Liver (tissue), 9 donors: ENCODE data around the gene PRPH2. TPM values are rescaled to one million over a fixed set of nuclear protein-coding genes. Genes with fewer than 3 reads are reported as not detected.

ENCODE experiments used
- DNase-seq: peaks from one replicate; pipeline ENCODE4 v3.0.0-alpha.2; 2017; ENCODE audit warnings: low spot score
- H3K27ac ChIP-seq, 2 donors: one replicate each; pipeline ENCODE4 v1.7.0; 2013; ENCODE audit warnings: inconsistent platforms in 2 of 2, low read length in 2 of 2, control low read depth in 1 of 2, low read depth in 1 of 2, mild to moderate bottlenecking in 1 of 2
- H3K27me3 ChIP-seq, 4 donors: one replicate each; pipeline versions ENCODE4 v1.6.1 to v1.7.0; 2013; ENCODE audit warnings: low read length in 3 of 4, inconsistent platforms in 1 of 4, mild to moderate bottlenecking in 1 of 4, moderate library complexity in 1 of 4; ENCODE audit not compliant: control insufficient read depth in 4 of 4, insufficient read depth in 4 of 4
- H3K36me3 ChIP-seq, 4 donors: one replicate each; pipeline versions ENCODE4 v1.6.1 to v1.7.0; 2013; ENCODE audit warnings: low read length in 3 of 4, mild to moderate bottlenecking in 3 of 4, low read depth in 1 of 4, moderate library complexity in 1 of 4; ENCODE audit not compliant: control insufficient read depth in 4 of 4, insufficient read depth in 3 of 4
- H3K4me1 ChIP-seq, 4 donors: one replicate each; pipeline versions ENCODE4 v1.6.1 to v1.7.0; 2013; ENCODE audit warnings: low read length in 3 of 4, mild to moderate bottlenecking in 3 of 4, moderate library complexity in 1 of 4; ENCODE audit not compliant: control insufficient read depth in 4 of 4, insufficient read depth in 4 of 4
- H3K4me3 ChIP-seq, 3 donors: one replicate each; pipeline versions ENCODE4 v1.6.1 to v1.7.0; 2013; ENCODE audit warnings: low read length in 3 of 3, control low read depth in 1 of 3, low read depth in 1 of 3, mild to moderate bottlenecking in 1 of 3
- H3K9ac ChIP-seq, 2 donors: one replicate each; pipeline ENCODE4 v1.7.0; 2013; ENCODE audit warnings: low read length in 2 of 2, mild to moderate bottlenecking in 2 of 2, moderate library complexity in 2 of 2, control low read depth in 1 of 2, low read depth in 1 of 2
- H3K9me3 ChIP-seq, 4 donors: one replicate each; pipeline versions ENCODE4 v1.6.1 to v1.7.0; 2013; ENCODE audit warnings: low read length in 3 of 4; ENCODE audit not compliant: control insufficient read depth in 4 of 4
- EGR1 ChIP-seq, 2 donors: IDR thresholded peaks; 2 replicates each; pipeline ENCODE4 v1.6.1; 2016 to 2018; ENCODE audit warnings: antibody characterized with exemption in 2 of 2, low read depth in 2 of 2
- FOXA1 ChIP-seq: IDR thresholded peaks from 2 replicates; pipeline ENCODE4 v1.6.1; 2016; ENCODE audit warnings: antibody characterized with exemption
- FOXA2 ChIP-seq: IDR thresholded peaks from 2 replicates; pipeline ENCODE4 v1.6.1; 2016; ENCODE audit warnings: antibody characterized with exemption
- GABPA ChIP-seq, 2 donors: IDR thresholded peaks in 1 of 2; conservative IDR thresholded peaks in 1 of 2; 2 replicates each; pipeline ENCODE4 v1.6.1; 2016; ENCODE audit warnings: antibody characterized with exemption in 2 of 2, mild to moderate bottlenecking in 1 of 2, moderate library complexity in 1 of 2
- HNF4A ChIP-seq, 2 donors: conservative IDR thresholded peaks; 2 replicates each; pipeline ENCODE4 v1.6.1; 2016; ENCODE audit warnings: antibody characterized with exemption in 2 of 2, mild to moderate bottlenecking in 2 of 2
- JUND ChIP-seq, 2 donors: IDR thresholded peaks; 2 replicates each; pipeline ENCODE4 v1.6.1; 2016; ENCODE audit warnings: antibody characterized with exemption in 2 of 2
- NR2F2 ChIP-seq: IDR thresholded peaks from 2 replicates; pipeline ENCODE4 v1.6.1; 2016; ENCODE audit warnings: antibody characterized with exemption
- RAD21 ChIP-seq, 2 donors: IDR thresholded peaks; 2 replicates each; pipeline ENCODE4 v1.6.1; 2016; ENCODE audit warnings: antibody characterized with exemption in 2 of 2, mild to moderate bottlenecking in 2 of 2
- RXRA ChIP-seq, 2 donors: IDR thresholded peaks; 2 replicates each; pipeline ENCODE4 v1.6.1; 2017 to 2018; ENCODE audit warnings: antibody characterized with exemption in 2 of 2, mild to moderate bottlenecking in 1 of 2
- SP1 ChIP-seq: IDR thresholded peaks from 2 replicates; pipeline ENCODE4 v1.6.1; 2018; ENCODE audit warnings: antibody characterized with exemption, mild to moderate bottlenecking
- TAF1 ChIP-seq: conservative IDR thresholded peaks from 2 replicates; pipeline ENCODE4 v1.6.1; 2016; ENCODE audit warnings: antibody characterized with exemption, mild to moderate bottlenecking
- WGBS: extraction: QIAGEN DNeasy Blood & Tissue Kit; methylation state at CpG from one replicate; pipeline ENCODE4 v1.1.7; 2013; 5-methylcytosine and 5-hydroxymethylcytosine counted together
- polyA plus RNA-seq, 2 donors: library from polyadenylated mRNA; stranded (reverse) in 1 of 2; unstranded in 1 of 2; fragments of 200-250 nt in 1 of 2; fragments of >200 nt in 1 of 2; fragmentation: Nextera tagmentation in 1 of 2; extraction: Ambion mirVana in 1 of 2; gene quantifications; one replicate each; pipeline versions ENCODE4 v1.2.1 to v1.2.3, GENCODE V29; 2013 to 2015
- total RNA-seq, 2 donors: library from RNA; depleted of rRNA; stranded (reverse); fragments of >200 nt; gene quantifications; one replicate each; pipeline ENCODE4 v1.2.3, GENCODE V29; 2014
- TF ChIP-seq, protein P1 (sequence below): IDR thresholded peaks from 2 replicates; pipeline ENCODE4 v1.6.1; 2016; ENCODE audit warnings: antibody characterized with exemption, mild to moderate bottlenecking
- TF ChIP-seq, protein P2 (sequence below): IDR thresholded peaks from 2 replicates; pipeline ENCODE4 v1.6.1; 2016; ENCODE audit warnings: antibody characterized with exemption
- TF ChIP-seq, protein P3 (sequence below): fragments of 150-350 bp; IDR thresholded peaks from 2 replicates; pipeline ENCODE4 v1.5.1; 2017; ENCODE audit warnings: improper control_type of control experiment, low read depth, low read length; ENCODE audit not compliant: missing input control
- TF ChIP-seq, protein P4 (sequence below): IDR thresholded peaks from 2 replicates; pipeline ENCODE4 v1.6.1; 2016; ENCODE audit warnings: antibody characterized with exemption
- TF ChIP-seq, protein P5 (sequence below): IDR thresholded peaks from 2 replicates; pipeline ENCODE4 v1.6.1; 2016; ENCODE audit warnings: antibody characterized with exemption
- donor health status: healthy.
- donor health status: healthy.
- donor health status: healthy.
- donor health status: healthy.
- donor health status: healthy.

Gene PRPH2
- total and polyA plus RNA-seq, 4 donors, result 0.06 to 0.33 (median 0.13) TPM

DNA sequence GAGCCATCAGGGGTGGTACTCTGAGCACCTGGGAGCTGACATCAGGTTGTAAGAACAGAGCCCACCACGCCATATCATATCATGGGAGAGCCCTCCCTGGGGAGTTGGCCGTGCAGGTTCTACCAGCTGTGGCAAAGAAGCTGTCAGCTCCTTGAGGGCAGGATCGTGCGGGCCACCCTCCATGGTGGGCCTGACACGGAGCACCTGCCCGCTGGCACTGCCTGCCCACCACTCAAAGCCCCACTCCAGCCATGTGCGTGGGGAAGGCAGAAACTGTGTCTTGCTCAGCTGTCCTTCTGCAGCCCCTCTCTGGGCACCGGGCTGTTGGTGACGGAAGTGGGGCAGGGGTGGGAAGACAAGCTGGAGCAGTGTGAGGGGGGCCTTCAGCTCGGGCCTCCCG lies 14.3 kb downstream of the PRPH2 start:
- no peaks in the 10 kb centered on the region for H3K4me1 ChIP-seq
- H3K9ac ChIP-seq, result no peak overlapping the region
- TF ChIP-seq, protein P1, sequence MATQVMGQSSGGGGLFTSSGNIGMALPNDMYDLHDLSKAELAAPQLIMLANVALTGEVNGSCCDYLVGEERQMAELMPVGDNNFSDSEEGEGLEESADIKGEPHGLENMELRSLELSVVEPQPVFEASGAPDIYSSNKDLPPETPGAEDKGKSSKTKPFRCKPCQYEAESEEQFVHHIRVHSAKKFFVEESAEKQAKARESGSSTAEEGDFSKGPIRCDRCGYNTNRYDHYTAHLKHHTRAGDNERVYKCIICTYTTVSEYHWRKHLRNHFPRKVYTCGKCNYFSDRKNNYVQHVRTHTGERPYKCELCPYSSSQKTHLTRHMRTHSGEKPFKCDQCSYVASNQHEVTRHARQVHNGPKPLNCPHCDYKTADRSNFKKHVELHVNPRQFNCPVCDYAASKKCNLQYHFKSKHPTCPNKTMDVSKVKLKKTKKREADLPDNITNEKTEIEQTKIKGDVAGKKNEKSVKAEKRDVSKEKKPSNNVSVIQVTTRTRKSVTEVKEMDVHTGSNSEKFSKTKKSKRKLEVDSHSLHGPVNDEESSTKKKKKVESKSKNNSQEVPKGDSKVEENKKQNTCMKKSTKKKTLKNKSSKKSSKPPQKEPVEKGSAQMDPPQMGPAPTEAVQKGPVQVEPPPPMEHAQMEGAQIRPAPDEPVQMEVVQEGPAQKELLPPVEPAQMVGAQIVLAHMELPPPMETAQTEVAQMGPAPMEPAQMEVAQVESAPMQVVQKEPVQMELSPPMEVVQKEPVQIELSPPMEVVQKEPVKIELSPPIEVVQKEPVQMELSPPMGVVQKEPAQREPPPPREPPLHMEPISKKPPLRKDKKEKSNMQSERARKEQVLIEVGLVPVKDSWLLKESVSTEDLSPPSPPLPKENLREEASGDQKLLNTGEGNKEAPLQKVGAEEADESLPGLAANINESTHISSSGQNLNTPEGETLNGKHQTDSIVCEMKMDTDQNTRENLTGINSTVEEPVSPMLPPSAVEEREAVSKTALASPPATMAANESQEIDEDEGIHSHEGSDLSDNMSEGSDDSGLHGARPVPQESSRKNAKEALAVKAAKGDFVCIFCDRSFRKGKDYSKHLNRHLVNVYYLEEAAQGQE, result no peak
- TF ChIP-seq, protein P2, sequence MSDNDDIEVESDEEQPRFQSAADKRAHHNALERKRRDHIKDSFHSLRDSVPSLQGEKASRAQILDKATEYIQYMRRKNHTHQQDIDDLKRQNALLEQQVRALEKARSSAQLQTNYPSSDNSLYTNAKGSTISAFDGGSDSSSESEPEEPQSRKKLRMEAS, result no peak
- no peak for TF ChIP-seq NR2F2
- no peak for TF ChIP-seq RXRA (IDR thresholded peaks at IDR 0.05)
- no peak for TF ChIP-seq EGR1 (IDR thresholded peaks at IDR 0.05; ENCODE audit: low read depth in 2 of 2)
- H3K4me3 ChIP-seq, result no peak overlapping the region
- DNase-seq, result no peak
- no peak overlapping the region for H3K27ac ChIP-seq
- WGBS, result 94% methylated on average over 11 of the region's 11 CpGs
- H3K36me3 ChIP-seq, result no peaks in the 10 kb centered on the region
- H3K9me3 ChIP-seq, result peaks cover 0 to 8% (median 2%) of the 10 kb centered on the region in 4 donors
- H3K27me3 ChIP-seq, result no peaks in the 10 kb centered on the region

DNA sequence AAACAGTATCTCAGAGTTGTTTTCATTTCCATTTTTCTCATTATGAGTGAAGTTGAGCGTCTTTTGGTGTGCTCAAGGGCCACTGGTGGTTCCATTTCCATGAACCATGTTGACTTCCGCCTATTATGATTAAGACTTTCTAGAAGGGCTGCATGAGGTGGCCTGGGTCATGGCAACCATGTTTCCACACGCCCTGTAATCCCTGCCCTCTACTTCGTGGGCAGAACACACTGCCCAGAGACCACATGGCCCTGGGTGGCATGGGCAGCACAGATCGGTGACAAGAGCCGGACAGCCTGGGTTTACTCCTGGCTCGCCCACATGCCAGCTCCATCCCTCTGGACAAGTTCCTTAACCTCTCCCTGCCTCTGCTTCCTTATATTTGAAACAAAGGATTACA lies 14.8 kb downstream of the PRPH2 start:
- no peak for DNase-seq
- no peak overlapping the region for H3K4me3 ChIP-seq
- peaks cover 0 to 8% (median 2%) of the 10 kb centered on the region in 4 donors for H3K9me3 ChIP-seq
- H3K27me3 ChIP-seq, result no peaks in the 10 kb centered on the region
- TF ChIP-seq JUND (IDR thresholded peaks at IDR 0.05), result no peak
- no peak for TF ChIP-seq RXRA (IDR thresholded peaks at IDR 0.05)
- no peak for TF ChIP-seq HNF4A (conservative IDR thresholded peaks at IDR 0.05)
- no peak for TF ChIP-seq TAF1
- TF ChIP-seq, protein P3, sequence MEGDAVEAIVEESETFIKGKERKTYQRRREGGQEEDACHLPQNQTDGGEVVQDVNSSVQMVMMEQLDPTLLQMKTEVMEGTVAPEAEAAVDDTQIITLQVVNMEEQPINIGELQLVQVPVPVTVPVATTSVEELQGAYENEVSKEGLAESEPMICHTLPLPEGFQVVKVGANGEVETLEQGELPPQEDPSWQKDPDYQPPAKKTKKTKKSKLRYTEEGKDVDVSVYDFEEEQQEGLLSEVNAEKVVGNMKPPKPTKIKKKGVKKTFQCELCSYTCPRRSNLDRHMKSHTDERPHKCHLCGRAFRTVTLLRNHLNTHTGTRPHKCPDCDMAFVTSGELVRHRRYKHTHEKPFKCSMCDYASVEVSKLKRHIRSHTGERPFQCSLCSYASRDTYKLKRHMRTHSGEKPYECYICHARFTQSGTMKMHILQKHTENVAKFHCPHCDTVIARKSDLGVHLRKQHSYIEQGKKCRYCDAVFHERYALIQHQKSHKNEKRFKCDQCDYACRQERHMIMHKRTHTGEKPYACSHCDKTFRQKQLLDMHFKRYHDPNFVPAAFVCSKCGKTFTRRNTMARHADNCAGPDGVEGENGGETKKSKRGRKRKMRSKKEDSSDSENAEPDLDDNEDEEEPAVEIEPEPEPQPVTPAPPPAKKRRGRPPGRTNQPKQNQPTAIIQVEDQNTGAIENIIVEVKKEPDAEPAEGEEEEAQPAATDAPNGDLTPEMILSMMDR, result no peak
- no peak for TF ChIP-seq GABPA (IDR thresholded peaks at IDR 0.05 in 1 of 2, conservative IDR thresholded peaks at IDR 0.05 in 1 of 2)
- TF ChIP-seq RAD21 (IDR thresholded peaks at IDR 0.05), result no peak
- TF ChIP-seq, protein P4, sequence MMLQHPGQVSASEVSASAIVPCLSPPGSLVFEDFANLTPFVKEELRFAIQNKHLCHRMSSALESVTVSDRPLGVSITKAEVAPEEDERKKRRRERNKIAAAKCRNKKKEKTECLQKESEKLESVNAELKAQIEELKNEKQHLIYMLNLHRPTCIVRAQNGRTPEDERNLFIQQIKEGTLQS, result no peak
- no peak for TF ChIP-seq FOXA1
- TF ChIP-seq, protein P1, result no peak
- TF ChIP-seq SP1, result no peak
- no peak for TF ChIP-seq NR2F2
- TF ChIP-seq, protein P5, sequence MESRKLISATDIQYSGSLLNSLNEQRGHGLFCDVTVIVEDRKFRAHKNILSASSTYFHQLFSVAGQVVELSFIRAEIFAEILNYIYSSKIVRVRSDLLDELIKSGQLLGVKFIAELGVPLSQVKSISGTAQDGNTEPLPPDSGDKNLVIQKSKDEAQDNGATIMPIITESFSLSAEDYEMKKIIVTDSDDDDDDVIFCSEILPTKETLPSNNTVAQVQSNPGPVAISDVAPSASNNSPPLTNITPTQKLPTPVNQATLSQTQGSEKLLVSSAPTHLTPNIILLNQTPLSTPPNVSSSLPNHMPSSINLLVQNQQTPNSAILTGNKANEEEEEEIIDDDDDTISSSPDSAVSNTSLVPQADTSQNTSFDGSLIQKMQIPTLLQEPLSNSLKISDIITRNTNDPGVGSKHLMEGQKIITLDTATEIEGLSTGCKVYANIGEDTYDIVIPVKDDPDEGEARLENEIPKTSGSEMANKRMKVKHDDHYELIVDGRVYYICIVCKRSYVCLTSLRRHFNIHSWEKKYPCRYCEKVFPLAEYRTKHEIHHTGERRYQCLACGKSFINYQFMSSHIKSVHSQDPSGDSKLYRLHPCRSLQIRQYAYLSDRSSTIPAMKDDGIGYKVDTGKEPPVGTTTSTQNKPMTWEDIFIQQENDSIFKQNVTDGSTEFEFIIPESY, result no peak
- no peak for TF ChIP-seq FOXA2
- TF ChIP-seq, protein P2, result no peak
- H3K4me1 ChIP-seq, result no peaks in the 10 kb centered on the region
- WGBS, result 90% methylated on average over 7 of the region's 7 CpGs
- no peak overlapping the region for H3K27ac ChIP-seq
- H3K36me3 ChIP-seq, result no peaks in the 10 kb centered on the region
- no peak overlapping the region for H3K9ac ChIP-seq
